Measurements from ENCODE around the gene C1orf174. TPM values are rescaled to one million over a fixed set of nuclear protein-coding genes. Genes with fewer than 3 reads are reported as not detected.
A peak's percentile ranks its signal among the peaks of the same experiment; 100 is the strongest.

C1orf174 gene
- total and polyA plus RNA-seq, 2 of the 4 experiments (the other 2 are of a cell fraction) = 26.7 to 45.7 TPM

- dilution Hi-C loops (cut with HindIII; ENCODE audit: low sequenced_read_pairs, unreplicated experiment) (no loop called here), intact Hi-C loops (cut with micrococcal nuclease) (loop anchor here (2.0 kb wide), 1 partner anchor 44 kb away; the partner anchor contains the start of gene C1orf174), in situ Hi-C loops (cut with MboI; ENCODE audit: low sequenced_read_pairs) (no loop called here)
- H3K27me3 ChIP-seq (ENCODE audit: control insufficient read depth, insufficient read depth, low read length) = no peaks in the 10 kb centered on the region
- no peak for TF ChIP-seq NFE2L2 (IDR thresholded peaks at IDR 0.05; ENCODE audit: low read depth, low read length)
- no peak for TF ChIP-seq BHLHE40 (IDR thresholded peaks at IDR 0.05; ENCODE audit: low read depth, low read length)
- peak; percentile 67; the same call in 1 of the 2 replicates for TF ChIP-seq MXI1 (IDR thresholded peaks at IDR 0.05; ENCODE audit: borderline replicate concordance, low read depth, low read length)
- TF ChIP-seq RFX5 (IDR thresholded peaks at IDR 0.05; ENCODE audit: low read depth, low read length) = no peak
- H2BK5ac ChIP-seq (ENCODE audit: low read depth, low read length, poor library complexity, severe bottlenecking) = peak within 1 kb of the TSS; percentile 85
- H4K91ac ChIP-seq (ENCODE audit: insufficient read depth, low read depth, low read length) = peak within 1 kb of the TSS; percentile 72
- H2AK9ac ChIP-seq (replicated peaks; ENCODE audit: low read depth, low read length, poor library complexity) = peak within 1 kb of the TSS; percentile 97
- CTCF ChIA-PET = interaction anchor here (0.6 to 1.0 kb wide), 3 partner anchors 8 to 29 kb away, joined by 3 read pairs; no protein-coding TSS in a partner anchor
- peak within 1 kb of the TSS; percentile 98 for H4K5ac ChIP-seq (ENCODE audit: low read depth, low read length)
- POLR2A ChIA-PET (ENCODE audit: unreplicated experiment) = no interaction called here
- H2AFZ ChIP-seq (replicated peaks; ENCODE audit: low read length, poor library complexity) = peak within 1 kb of the TSS; percentile 100
- no peaks in the 10 kb centered on the region for H3K9me3 ChIP-seq (ENCODE audit: control insufficient read depth, insufficient read depth, low read length)
- H3K9ac ChIP-seq (ENCODE audit: low read depth, low read length) = peak within 1 kb of the TSS; percentile 97
- peak within 1 kb of the TSS; percentile 79 for H2BK120ac ChIP-seq (ENCODE audit: low read depth, low read length)
- H3K79me1 ChIP-seq (ENCODE audit: low read depth in 1 of 2, low read length in 2 of 2) = peaks cover 26 to 42% of the 10 kb centered on the region in 2 experiments
- BruUV-seq (replicated peaks) = no TSS peak
- H3K23ac ChIP-seq (ENCODE audit: low read depth, low read length) = peak within 1 kb of the TSS; percentile 96
- peak within 1 kb of the TSS; percentile 39; the same call in 1 of the 2 replicates for H3K56ac ChIP-seq (ENCODE audit: extremely low read depth, insufficient read depth, low read length)
- H4K8ac ChIP-seq (ENCODE audit: low read depth in 2 of 2, low read length in 2 of 2) = peak within 1 kb of the TSS; percentile 51 to 94
- peak within 1 kb of the TSS; percentile 74; the same call in 1 of the 2 replicates for H2AK5ac ChIP-seq (ENCODE audit: low read depth, low read length)
- H3K4me3 ChIP-seq (ENCODE audit: insufficient read depth, low read depth, low read length) = peak within 1 kb of the TSS; percentile 98
- peak within 1 kb of the TSS; percentile 88 for H3K27ac ChIP-seq (ENCODE audit: insufficient read depth, low read length)
- H3K9me1 ChIP-seq (ENCODE audit: insufficient read depth, low read length) = peaks cover 2% of the 10 kb centered on the region; the same call in 1 of the 2 replicates
- no peak within 1 kb of the TSS; the same call in 2 of the 3 replicates for H2BK15ac ChIP-seq (ENCODE audit: low read depth, low read length)
- H2BK20ac ChIP-seq (ENCODE audit: low read depth, low read length) = peak within 1 kb of the TSS; percentile 73; the same call in 1 of the 2 replicates
- no peaks in the 10 kb centered on the region for H3K36me3 ChIP-seq (ENCODE audit: control insufficient read depth, insufficient read depth, low read length)
- ATAC-seq (ENCODE audit: low read depth) (peak; percentile 90), DNase-seq (peak; percentile 67)
- WGBS, 2 experiments (ENCODE audit: extremely low coverage in 2 of 2, insufficient read length in 1 of 2) = 0% methylated on average over 23 of the region's 73 CpGs; no CpG with 5 or more reads in 1 of the 2 experiments
- peaks cover 3% of the 10 kb centered on the region; the same call in 1 of the 2 replicates for H4K20me1 ChIP-seq (ENCODE audit: insufficient read depth, low read length)
- peak within 1 kb of the TSS; percentile 99 for H3K4ac ChIP-seq (ENCODE audit: low read depth, low read length)
- peaks cover 5% of the 10 kb centered on the region; the same call in 1 of the 2 replicates for H3K4me1 ChIP-seq (ENCODE audit: control insufficient read depth, insufficient read depth, low read length)
- H3K18ac ChIP-seq (ENCODE audit: low read depth, low read length) = peak within 1 kb of the TSS; percentile 97
- peak within 1 kb of the TSS; percentile 98; the same call in 1 of the 2 replicates for H3K14ac ChIP-seq (replicated peaks; ENCODE audit: low read depth, low read length)
- peak within 1 kb of the TSS; percentile 97 for H3K4me2 ChIP-seq (ENCODE audit: low read depth, low read length)
Measured at GRCh38 chr1:3856923-3857790, 42.9 kb downstream of the C1orf174 start, which contains the start of the genes CEP104 and DFFB. Gene CEP104 (minus strand): TSS chr1:3857211. CDS start chr1:3852407, 4,804 bp downstream. Gene DFFB (plus strand): TSS chr1:3857476. CDS start chr1:3857604, 128 bp downstream.

All from IMR-90 (cell line).